Activated CD4-positive, alpha-beta T cell treated with anti-CD3 and anti-CD28 coated beads for 4 hours (primary cell): Measurements from ENCODE around the gene NIFK.
"Not testable (repeated sequence)": the region's sequence is repeated elsewhere in the genome, so short reads cannot be mapped to it uniquely, and the experiment has no call there.

Experiments
- DNase-seq, 2 donors: peaks; one replicate each; pipeline ENCODE4 v3.0.0-alpha.2; 2020

The NIFK gene

DNA sequence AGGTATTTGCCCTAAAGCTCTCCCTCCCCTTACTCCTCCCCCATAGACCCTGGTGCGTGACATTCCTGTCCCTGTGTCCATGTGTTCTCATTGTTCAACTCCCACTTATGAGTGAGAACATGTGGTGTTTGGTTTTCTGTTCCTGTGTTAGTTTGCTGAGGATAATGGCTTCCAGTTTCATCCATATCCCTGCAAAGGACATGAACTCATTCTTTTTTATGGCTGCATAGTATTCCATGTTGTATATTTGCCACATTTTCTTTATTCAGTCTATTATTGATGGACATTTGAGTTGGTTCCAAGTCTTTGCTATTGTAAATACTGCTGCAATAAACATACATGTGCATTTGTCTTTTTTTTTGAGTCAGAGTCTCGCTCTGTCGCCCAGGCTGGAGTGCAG lies 46.1 kb downstream of the NIFK start:
- DNase-seq = not testable (repeated sequence)

DNA sequence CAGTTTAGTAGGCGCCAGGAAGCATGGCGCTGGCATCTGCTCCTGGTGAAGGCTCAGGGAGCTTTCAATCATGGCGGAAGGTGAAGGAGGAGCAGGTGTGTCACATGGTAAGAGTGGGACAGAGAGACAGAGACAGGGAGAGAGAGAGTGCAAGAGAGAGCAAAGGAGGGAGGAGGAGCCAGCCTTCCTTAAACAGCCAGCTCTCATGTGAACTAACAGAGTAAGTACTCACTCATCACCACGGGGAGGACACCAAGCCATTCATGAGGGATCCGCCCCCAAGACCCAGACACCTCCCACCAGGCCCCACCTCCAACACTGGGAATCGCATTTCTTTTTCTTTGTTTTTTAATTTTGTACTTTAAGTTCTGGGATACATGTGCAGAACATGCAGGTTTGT lies 46.6 kb downstream of the NIFK start:
- DNase-seq = no peak

DNA sequence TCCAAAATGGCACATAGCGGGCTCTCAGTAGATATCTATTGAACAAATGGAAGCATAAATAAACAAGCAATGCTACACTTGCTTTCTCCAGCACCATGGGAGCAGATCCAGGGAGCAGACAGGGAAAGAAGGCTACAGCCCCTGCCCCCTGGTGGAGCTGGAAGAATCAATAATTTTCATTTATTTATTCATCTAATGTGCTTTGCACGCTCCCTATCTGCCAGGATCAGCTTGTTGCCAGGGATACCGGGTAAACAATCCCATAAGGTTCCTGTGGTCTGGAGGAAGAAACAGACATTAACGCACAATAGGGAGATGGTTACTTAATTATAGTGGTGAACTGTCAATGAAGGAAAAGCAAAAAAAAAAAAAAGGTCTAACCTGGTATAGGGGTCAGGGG lies 47.3 kb downstream of the NIFK start:
- DNase-seq = no peak

DNA sequence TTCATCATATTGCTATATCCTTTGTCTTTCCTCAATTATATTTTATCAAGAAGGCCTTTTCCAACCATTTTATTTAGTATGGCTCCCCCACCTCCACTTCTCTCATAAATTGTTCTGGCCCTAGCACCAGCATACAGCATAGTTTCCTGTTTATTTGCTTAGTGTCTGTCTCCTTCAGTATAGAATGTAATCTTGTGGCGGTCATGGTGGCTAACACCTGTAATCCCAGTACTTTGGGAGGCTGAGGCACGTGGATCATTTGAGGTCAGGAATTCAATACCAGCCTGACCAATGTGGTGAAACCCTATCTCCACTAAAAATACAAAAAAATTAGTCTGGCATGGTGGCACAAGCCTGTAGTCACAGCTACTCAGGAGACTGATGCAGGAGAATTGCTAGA lies 47.9 kb downstream of the NIFK start:
- no peak for DNase-seq

DNA sequence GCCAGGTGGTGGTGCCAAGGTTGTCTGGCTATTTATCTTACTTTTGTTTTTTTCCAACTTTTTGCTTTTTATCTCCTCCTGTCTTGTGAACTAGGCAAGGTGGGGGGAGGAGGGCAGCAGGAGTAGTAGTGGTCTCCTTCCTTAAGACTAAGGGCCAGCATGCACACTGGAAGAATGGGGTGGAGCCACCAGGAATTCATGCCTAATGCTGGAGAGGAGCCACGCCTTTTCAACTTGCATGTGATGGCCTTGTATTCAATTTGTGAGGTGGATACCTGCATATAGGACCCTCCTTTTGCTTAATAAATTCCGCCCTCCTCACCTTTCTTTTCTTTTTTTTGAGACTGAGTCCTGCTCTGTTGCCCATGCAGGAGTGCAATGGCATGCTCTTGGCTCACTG lies 49.8 kb downstream of the NIFK start:
- DNase-seq = no peak

DNA sequence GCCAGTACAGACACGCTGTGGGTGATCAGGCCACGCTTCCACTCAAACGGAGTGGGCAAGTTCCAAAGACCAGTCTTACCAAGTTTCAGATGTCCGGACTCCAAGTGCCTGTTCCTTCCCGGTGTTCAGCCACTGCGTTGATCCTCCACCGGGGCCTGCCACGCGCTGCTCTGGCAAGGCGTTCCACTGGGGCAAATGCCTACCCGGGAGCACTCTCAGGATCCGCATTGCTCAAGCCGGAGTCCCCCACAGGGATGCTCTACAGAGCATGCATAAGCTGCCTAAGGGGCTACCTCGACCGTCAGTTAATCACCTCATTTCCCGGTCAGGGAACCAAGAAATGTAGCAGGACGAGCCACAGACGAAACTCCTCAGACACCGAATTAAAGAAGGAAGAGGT lies 50.5 kb downstream of the NIFK start:
- no peak for DNase-seq

DNA sequence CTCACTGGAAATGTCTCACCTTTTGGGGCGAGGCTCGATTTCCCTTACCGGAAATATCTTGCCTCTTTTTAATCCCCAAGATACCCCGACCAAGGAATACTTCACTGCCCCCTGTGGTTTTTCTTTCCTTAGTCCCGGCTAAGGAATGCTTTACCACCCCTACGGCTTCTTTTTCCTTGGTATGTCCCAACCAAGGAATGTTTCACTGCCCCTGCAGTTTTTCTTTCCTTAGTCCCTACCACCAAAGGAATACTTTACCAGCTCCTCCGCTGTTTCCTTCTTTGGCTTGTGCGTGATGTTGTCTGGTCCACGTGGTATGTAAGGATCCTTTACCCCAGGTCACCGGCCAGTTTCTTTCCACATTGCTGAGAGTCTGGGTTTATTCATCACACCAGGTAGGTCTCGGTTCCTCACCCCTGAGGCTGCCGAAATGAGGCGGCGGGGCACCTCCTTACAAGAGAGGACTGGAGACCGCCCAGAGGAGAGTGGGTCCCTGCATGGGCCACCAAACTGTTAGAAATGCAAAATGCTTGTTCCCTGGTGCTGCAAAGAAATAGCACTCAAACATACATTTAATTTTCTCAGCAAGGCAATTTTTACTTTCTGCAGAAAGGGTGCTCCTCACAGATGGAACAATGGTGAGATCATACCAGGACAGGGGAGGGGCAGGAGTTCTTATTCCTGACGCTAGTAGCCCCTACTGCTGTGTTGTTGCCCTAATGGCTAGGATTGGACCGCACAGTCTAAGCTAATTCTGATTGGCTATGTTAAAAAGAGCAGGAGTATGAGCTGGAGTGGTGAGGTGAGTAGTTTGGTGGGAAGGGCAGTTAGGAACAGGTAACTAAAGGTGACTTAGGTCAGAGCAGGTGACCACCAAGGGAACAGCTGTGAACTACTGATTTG lies 54.0 kb downstream of the NIFK start:
- no peak for DNase-seq

DNA sequence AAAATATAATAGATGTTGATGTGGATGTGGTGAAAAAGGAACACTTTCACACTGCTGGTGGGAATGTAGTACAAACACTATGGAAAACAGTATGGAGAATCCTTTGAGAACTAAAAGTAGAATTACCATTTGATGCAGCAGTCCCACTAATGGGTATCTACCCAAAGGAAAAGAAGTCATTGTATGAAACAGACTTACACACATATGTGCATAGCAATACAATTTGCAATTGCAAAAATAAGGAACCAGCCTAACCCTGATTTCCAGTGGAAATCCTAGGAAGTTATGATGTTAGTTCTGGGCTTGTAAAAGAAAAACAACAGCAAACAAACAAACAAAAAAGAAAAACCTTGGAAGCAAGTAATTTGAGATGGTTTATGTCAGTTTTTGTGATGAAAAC lies 58.8 kb downstream of the NIFK start:
- no peak for DNase-seq
